Measurements from ENCODE around the gene AVP. TPM values are rescaled to one million over a fixed set of nuclear protein-coding genes. Genes with fewer than 3 reads are reported as not detected.

AVP gene
- polyA plus RNA-seq, 2 of the 4 experiments (the other 2 are of a cell fraction): not detected

DNA sequence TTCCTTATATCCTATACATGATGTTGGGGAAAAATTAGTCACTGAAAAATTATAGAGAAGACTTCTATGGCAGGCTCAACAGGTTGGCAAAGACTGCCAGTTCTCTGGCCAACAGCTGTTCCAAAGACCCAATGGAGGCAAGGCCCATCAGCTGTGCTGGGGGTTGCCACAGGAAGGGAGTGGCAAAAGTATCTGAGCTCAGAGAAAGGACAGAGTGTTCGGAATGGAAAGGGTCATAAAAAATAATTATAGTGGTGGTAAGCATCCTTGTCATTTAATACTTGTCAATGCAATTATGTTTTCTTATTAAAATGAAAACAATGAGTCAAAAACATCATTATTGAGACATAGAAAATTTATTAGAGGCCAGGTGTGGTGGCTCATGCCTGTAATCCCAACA, 39.0 kb upstream of the AVP start:
- POLR2A ChIA-PET: interaction anchor here (0.6 kb wide), 1 partner anchor 36 kb away, joined by 3 read pairs; the partner anchor contains the start of genes FASTKD5 and UBOX5
- Histone ChIP-seq H3K9me3 (peaks cover 7% of the 10 kb centered on the region; the same call in 1 of the 3 replicates), H3K4me2 (peak overlapping the region; percentile 49), H3K27ac (peak overlapping the region; percentile 82 to 90), H3K4me3 (no peak overlapping the region), H3K4me1 (peaks cover 61% of the 10 kb centered on the region)
- no peak for ATAC-seq
- no peak for TF ChIP-seq MAFK (IDR thresholded peaks at IDR 0.05; ENCODE audit: partially characterized antibody)
- TF ChIP-seq JUN (IDR thresholded peaks at IDR 0.05): 0 out of 5 replicates have a peak, but pooled peaks of 1 of the 2 experiments have one; percentile 5
- 56% methylated on average over 1 of the region's 1 CpG for WGBS (ENCODE audit: missing lambda C conversion rate)
- CTCF ChIA-PET: interaction anchor here (1.1 to 2.4 kb wide), 2 partner anchors 9 to 19 kb away, joined by 3 to 13 read pairs; no protein-coding TSS in a partner anchor
- no peak for DNase-seq (ENCODE audit: low read depth in 1 of 2, low spot score in 1 of 2)
- no peak for FAIRE-seq

DNA sequence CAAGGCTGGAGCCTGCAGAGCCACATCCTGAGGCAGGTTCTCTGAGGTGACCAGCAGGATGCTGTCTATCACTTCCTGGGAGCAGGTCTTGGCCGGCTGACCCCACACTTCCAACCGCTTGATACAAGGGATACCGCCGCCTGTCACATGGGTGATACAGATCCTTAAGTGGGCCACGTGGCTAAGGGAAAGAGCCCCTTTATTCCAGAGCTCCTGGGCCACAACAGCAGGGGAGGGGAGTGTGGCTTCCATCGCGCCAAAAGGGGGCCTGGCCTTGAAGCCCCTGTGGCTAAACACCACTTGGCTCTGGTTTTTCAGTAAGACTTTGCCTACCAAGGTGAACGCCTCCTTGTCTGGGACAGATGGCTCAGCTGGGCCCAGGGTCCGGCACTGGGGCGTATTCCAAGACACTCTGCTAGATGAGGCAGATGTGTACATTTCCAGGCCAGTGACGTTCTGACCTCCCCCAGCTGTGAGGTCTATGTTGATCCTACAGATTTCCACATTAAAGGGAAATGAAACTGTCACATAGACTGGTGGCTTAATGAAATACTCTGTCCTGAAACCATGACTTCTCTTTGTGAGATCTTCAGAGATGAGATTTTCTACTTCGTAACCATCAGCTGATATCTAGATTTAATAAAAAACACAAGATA, 37.6 kb upstream of the AVP start:
- 93% methylated on average over 12 of the region's 12 CpGs for WGBS (ENCODE audit: missing lambda C conversion rate)
- ChIA-PET CTCF (interaction anchor here (1.4 to 9.5 kb wide), 3 partner anchors 7 to 68 kb away, joined by 7 to 108 read pairs (median 13); no protein-coding TSS in a partner anchor), POLR2A (no interaction called here)
- Histone ChIP-seq H3K4me1 (peaks cover 57% of the 10 kb centered on the region), H3K27ac (peak overlapping the region; percentile 82 to 90; a peak in 5 of 6 replicates), H3K9me3 (peaks cover 7% of the 10 kb centered on the region; the same call in 1 of the 3 replicates), H3K4me3 (no peak overlapping the region), H3K4me2 (no peak overlapping the region)
- no peak for DNase-seq (ENCODE audit: low read depth in 1 of 2, low spot score in 1 of 2)
- TF ChIP-seq HOXB13 (CRISPR knock-in tag; IDR thresholded peaks at IDR 0.05; ENCODE audit: low read depth) (no peak), TFCP2L1 (CRISPR knock-in tag; IDR thresholded peaks at IDR 0.05) (no peak), FOSB (CRISPR knock-in tag; IDR thresholded peaks at IDR 0.05) (no peak), NFE2L2 (conservative IDR thresholded peaks at IDR 0.05; ENCODE audit: low read length) (no peak), NR3C1 (IDR thresholded peaks at IDR 0.05) (no peak), RNF2 (IDR thresholded peaks at IDR 0.05; ENCODE audit: borderline replicate concordance, low read depth) (no peak)
- TF ChIP-seq, protein P1, sequence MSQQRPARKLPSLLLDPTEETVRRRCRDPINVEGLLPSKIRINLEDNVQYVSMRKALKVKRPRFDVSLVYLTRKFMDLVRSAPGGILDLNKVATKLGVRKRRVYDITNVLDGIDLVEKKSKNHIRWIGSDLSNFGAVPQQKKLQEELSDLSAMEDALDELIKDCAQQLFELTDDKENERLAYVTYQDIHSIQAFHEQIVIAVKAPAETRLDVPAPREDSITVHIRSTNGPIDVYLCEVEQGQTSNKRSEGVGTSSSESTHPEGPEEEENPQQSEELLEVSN (IDR thresholded peaks at IDR 0.05; ENCODE audit: borderline replicate concordance, low read depth): no peak
- no peak for FAIRE-seq
- no peak for ATAC-seq

DNA sequence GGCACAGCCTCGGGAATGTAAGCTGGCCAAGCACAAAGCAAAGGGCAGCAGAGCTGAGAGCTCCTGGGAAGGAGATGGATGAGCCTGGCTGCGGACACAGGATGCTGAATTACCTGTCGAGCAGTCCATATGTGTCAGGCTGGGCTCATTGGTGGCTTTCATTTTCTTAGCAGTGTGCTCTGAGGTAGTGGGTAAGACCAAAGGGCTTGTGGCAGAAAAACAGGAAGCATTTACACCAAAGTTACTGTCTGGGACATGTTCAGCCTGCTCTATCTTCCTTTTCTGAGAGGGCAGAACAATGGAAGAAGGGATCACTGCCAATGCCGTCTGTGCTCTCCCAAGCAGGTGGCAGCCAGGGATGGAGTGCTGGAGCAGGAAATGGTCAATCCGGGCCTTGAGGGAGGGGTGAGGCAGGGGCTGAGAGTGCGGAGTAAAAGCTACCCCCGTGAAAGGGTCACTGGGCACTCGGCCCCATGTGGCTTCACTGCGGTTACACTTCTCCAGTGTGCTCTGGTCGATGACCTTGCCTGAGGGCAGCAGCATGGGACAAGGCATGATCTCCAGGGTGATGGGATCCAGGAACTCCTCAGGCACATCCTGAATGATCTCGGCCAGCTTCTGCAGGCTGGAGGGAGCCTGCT, 36.9 kb upstream of the AVP start:
- Histone ChIP-seq H3K4me3 (no peak overlapping the region), H3K27ac (peak overlapping the region; percentile 82 to 90; a peak in 5 of 6 replicates), H3K4me2 (no peak overlapping the region), H3K4me1 (peaks cover 50% of the 10 kb centered on the region), H3K9me3 (peaks cover 7% of the 10 kb centered on the region; the same call in 1 of the 3 replicates)
- CTCF ChIA-PET: interaction anchor here (0.9 to 9.5 kb wide), 5 partner anchors 8 to 195 kb away, joined by 3 to 108 read pairs (median 3); no protein-coding TSS in a partner anchor
- TF ChIP-seq NR3C1 (IDR thresholded peaks at IDR 0.05) (no peak), POLR2AphosphoS2 (conservative IDR thresholded peaks at IDR 0.05; ENCODE audit: low read length) (no peak), RAD21 (conservative IDR thresholded peaks at IDR 0.05 in 1 of 2, IDR thresholded peaks at IDR 0.05 in 1 of 2) (no peak), RCOR1 (IDR thresholded peaks at IDR 0.05; ENCODE audit: low read depth, low read length) (no peak), BCL3 (IDR thresholded peaks at IDR 0.05) (no peak), JUNB (IDR thresholded peaks at IDR 0.05) (no peak), GATA3 (IDR thresholded peaks at IDR 0.05; ENCODE audit: borderline replicate concordance) (no peak), FOXS1 (CRISPR knock-in tag; IDR thresholded peaks at IDR 0.05) (no peak), HDAC2 (IDR thresholded peaks at IDR 0.05) (no peak), RNF2 (IDR thresholded peaks at IDR 0.05; ENCODE audit: borderline replicate concordance, low read depth) (no peak), SMC3 (IDR thresholded peaks at IDR 0.05) (no peak)
- DNase-seq (ENCODE audit: low read depth in 1 of 2, low spot score in 1 of 2) (no peak), ATAC-seq (no peak), FAIRE-seq (no peak)
- 89% methylated on average over 10 of the region's 11 CpGs for WGBS (ENCODE audit: missing lambda C conversion rate)
- POLR2A ChIA-PET: no interaction called here

Measured in A549 (cell line).